Memory B cell (primary cell): ENCODE measurements around the gene DPP10.

Experiments
- ATAC-seq: fragments of 150-1000 bp; cut with Tn5 transposase; 2 replicates; pipeline ENCODE4 v1.10.0; 2021; ENCODE audit warnings: low read depth, mild to moderate bottlenecking, moderate library complexity
- DNase-seq, 2 donors: peaks; one replicate each; pipeline ENCODE4 v3.0.0; 2022; ENCODE audit warnings: low spot score in 2 of 2
- H3K27ac Mint-ChIP-seq: one replicate; pipeline ENCODE4 v1.8.0; 2022; ENCODE audit warnings: mild to moderate bottlenecking, moderate library complexity, mixed read lengths
- H3K27me3 Mint-ChIP-seq: one replicate; pipeline ENCODE4 v1.8.0; 2022; ENCODE audit warnings: mixed read lengths
- H3K36me3 Mint-ChIP-seq: one replicate; pipeline ENCODE4 v1.8.0; 2022; ENCODE audit warnings: mild to moderate bottlenecking, mixed read lengths
- H3K4me1 Mint-ChIP-seq: one replicate; pipeline ENCODE4 v1.8.0; 2022; ENCODE audit warnings: mixed read lengths
- H3K4me3 Mint-ChIP-seq: one replicate; pipeline ENCODE4 v1.8.0; 2022; ENCODE audit warnings: mild to moderate bottlenecking, moderate library complexity, mixed read lengths
- H3K9me3 Mint-ChIP-seq: one replicate; pipeline ENCODE4 v1.8.0; 2022; ENCODE audit warnings: mixed read lengths

DPP10 gene

DNA sequence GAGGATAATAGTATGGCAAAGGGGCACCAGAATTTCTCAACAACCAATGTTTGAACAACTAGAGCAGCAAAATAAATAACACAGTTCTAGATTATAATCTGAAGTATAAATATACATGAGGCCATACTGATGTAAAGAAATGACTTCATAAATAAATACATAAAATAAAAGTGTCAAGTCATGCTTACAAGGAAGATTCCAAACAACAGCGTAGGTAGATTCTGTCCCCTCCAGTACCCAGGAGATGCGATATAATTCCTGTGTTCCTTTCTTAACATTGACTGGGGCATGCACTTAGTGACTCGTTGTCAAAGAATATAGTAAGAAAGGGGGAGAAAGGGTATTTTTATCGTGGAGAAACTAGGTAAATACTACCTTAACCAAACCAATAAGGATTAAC is 355.1 kb downstream of the DPP10 start:
- no peak for DNase-seq
- H3K36me3 Mint-ChIP-seq = no peaks in the 10 kb centered on the region
- peaks cover 2% of the 10 kb centered on the region for H3K9me3 Mint-ChIP-seq
- no peak for ATAC-seq
- no peak overlapping the region for H3K4me3 Mint-ChIP-seq
- H3K27me3 Mint-ChIP-seq = no peaks in the 10 kb centered on the region
- H3K27ac Mint-ChIP-seq = no peak overlapping the region
- no peaks in the 10 kb centered on the region for H3K4me1 Mint-ChIP-seq

DNA sequence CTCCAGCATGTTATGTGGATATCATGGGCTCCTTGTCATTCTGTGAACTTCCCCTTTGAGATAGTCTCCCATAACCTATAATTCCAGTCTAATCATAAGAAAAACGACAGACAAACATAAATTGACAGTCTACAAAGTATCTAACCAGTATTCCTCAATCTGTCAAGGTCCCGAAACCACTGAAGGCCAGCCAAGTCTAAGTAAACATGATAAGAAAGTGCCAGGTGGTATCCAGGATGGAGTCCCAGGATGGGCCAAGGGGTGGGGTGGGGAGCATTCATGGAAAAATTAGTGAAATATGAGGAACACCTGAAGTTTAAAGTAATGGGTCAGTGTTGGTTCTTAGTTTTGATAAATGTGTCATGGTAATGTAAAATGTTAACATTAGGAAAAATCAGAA is 355.5 kb downstream of the DPP10 start:
- Mint-ChIP-seq H3K36me3 (no peaks in the 10 kb centered on the region), H3K27me3 (no peaks in the 10 kb centered on the region), H3K9me3 (peaks cover 2% of the 10 kb centered on the region), H3K27ac (no peak overlapping the region), H3K4me1 (no peaks in the 10 kb centered on the region), H3K4me3 (no peak overlapping the region)
- ATAC-seq = no peak
- DNase-seq = no peak

DNA sequence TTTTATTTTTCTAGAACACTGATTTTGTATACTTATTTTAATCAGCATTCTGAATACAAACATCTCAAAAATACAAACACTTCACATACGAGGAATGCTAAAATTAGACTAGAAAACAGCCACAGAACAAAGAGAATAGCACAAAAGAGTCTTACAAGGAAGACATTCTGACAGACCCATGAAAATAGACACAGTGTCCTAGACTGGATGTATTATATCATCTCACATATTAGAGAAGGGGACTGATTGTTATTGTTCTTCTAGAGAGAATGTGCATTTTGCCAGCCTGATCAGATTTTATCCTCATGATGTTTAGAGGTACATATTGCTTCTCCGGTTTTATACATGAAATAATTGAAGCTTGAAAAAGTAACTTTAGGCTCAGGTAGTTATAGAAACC is 357.9 kb downstream of the DPP10 start:
- H3K9me3 Mint-ChIP-seq = peaks cover 5% of the 10 kb centered on the region
- no peaks in the 10 kb centered on the region for H3K36me3 Mint-ChIP-seq
- ATAC-seq = no peak
- H3K27ac Mint-ChIP-seq = no peak overlapping the region
- DNase-seq = no peak
- no peak overlapping the region for H3K4me3 Mint-ChIP-seq
- no peaks in the 10 kb centered on the region for H3K27me3 Mint-ChIP-seq
- no peaks in the 10 kb centered on the region for H3K4me1 Mint-ChIP-seq

DNA sequence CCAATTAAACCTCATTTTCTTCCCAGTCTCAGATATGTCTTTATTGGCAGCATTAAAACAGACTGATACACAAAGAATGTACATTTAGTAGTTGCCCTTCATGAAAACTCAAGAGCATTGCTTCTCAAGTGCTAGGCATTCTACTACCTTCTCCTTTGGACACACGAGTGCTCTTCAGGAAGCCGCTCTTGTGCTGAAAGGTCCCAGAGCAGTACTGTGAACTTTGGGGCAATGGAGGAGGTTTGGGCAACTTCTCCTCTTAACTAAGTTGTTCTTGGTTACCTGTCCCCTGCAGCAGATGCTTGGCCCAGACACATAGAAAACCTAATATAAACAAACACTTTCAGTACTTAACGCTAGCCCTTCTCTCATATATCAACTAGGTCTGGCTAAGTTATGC is 362.8 kb downstream of the DPP10 start:
- H3K4me3 Mint-ChIP-seq = no peak overlapping the region
- no peaks in the 10 kb centered on the region for H3K36me3 Mint-ChIP-seq
- ATAC-seq (no peak), DNase-seq (no peak)
- H3K4me1 Mint-ChIP-seq = no peaks in the 10 kb centered on the region
- no peaks in the 10 kb centered on the region for H3K27me3 Mint-ChIP-seq
- peaks cover 7% of the 10 kb centered on the region for H3K9me3 Mint-ChIP-seq
- no peak overlapping the region for H3K27ac Mint-ChIP-seq

DNA sequence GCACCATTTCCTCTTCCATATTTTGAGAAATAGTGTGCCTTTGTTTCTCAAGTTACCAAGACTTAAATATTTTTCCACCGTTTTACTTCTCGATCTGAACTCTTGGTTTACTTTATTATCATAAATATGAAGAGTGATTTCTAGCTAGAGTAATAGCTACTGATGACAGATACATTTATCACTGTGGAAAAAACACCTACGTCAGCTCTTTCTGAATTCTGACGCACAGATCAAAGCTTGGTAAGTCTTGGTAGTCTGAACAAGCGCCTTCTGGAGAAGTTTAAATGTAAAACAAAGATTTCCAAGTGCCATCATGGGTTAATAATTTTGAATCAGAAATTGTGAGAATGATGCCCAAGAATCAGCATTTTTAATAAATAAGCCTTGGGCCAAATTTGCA is 367.7 kb downstream of the DPP10 start:
- Mint-ChIP-seq H3K27ac (no peak overlapping the region), H3K9me3 (peaks cover 3% of the 10 kb centered on the region), H3K4me1 (no peaks in the 10 kb centered on the region), H3K27me3 (no peaks in the 10 kb centered on the region), H3K36me3 (no peaks in the 10 kb centered on the region), H3K4me3 (no peak overlapping the region)
- no peak for ATAC-seq
- no peak for DNase-seq

DNA sequence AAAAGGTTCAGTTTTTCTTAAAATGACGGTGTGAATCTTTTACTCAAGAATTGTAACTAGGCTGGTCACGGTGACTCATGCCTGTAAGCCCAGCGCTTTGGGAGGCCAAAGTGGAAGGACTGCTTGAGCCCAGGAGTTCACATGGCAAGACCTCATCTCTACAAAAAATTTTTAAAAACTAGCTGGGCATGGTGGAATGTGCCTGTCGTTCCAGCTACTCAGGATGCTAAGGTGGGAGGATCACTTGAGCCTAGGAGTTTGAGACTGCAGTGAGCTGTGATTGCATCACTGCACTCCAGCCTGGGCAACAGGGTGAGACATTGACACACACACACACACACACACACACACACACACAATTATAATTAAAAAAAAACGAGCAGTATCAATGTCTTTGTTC is 369.8 kb downstream of the DPP10 start:
- Mint-ChIP-seq H3K27me3 (no peaks in the 10 kb centered on the region), H3K4me3 (no peak overlapping the region), H3K4me1 (no peaks in the 10 kb centered on the region), H3K27ac (no peak overlapping the region), H3K9me3 (peaks cover 2% of the 10 kb centered on the region), H3K36me3 (no peaks in the 10 kb centered on the region)
- DNase-seq (no peak), ATAC-seq (no peak)

DNA sequence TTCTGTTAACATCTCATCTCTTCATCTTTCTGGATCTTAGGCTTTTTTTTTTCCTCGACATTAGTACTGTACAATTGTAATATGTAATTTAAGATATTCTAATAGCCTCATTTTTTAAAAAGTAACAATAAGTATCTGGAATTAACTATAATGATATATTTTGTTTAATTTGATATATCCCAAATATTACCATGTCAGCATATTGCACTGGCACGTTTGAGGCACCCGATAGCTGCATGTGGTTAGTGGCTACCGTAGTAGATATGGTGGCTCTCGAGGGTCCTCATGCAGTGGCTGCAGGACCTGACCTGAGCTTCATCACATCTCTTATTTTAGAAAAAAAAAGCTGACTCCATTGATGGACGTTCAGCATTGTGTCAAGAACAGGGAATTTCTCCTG is 371.9 kb downstream of the DPP10 start:
- H3K27me3 Mint-ChIP-seq = no peaks in the 10 kb centered on the region
- H3K27ac Mint-ChIP-seq = no peak overlapping the region
- no peak overlapping the region for H3K4me3 Mint-ChIP-seq
- no peaks in the 10 kb centered on the region for H3K36me3 Mint-ChIP-seq
- peaks cover 2% of the 10 kb centered on the region for H3K9me3 Mint-ChIP-seq
- no peak for ATAC-seq
- no peak for DNase-seq
- H3K4me1 Mint-ChIP-seq = no peaks in the 10 kb centered on the region

DNA sequence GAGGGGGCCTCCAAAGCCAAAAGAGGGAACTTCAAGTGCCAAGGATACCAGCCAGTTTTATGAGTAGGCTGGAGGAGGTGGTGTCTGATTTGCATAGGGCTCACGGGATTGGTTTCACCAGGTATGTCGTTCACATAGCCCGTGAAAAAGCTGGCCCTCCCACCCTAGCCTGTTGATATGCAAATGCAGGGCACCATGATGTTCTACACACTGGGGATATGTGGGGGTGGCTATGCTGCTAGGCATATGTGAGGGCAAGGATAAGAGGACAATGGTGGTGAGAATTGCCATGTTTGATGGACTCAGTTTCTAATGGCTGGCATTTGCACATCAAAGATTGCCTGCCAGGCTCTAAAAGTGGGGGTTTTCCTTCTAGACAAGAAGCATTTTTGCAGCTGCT is 378.6 kb downstream of the DPP10 start:
- H3K4me3 Mint-ChIP-seq = no peak overlapping the region
- no peak overlapping the region for H3K27ac Mint-ChIP-seq
- H3K36me3 Mint-ChIP-seq = no peaks in the 10 kb centered on the region
- no peak for ATAC-seq
- peaks cover 5% of the 10 kb centered on the region for H3K9me3 Mint-ChIP-seq
- no peaks in the 10 kb centered on the region for H3K27me3 Mint-ChIP-seq
- no peaks in the 10 kb centered on the region for H3K4me1 Mint-ChIP-seq
- DNase-seq = no peak

DNA sequence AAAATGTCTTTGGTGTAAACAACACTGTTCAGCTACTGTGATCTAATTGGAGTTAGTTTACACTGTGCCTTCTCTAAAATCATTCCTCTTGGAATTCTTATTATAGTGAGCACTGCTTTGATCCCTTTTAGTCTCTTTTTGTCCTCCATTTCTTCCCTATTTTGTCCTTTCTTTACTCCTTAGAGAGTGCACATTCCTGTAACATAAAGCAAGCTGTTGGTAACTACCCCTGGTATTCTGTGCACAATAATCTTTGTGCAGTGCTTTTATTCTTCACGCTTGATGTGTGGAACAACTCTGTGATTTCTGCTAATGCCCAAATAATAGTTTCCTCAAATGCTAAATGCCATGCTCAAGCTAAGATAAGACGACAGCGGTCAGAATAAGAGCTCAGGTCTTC is 401.5 kb downstream of the DPP10 start:
- no peak for ATAC-seq
- Mint-ChIP-seq H3K4me1 (no peaks in the 10 kb centered on the region), H3K36me3 (no peaks in the 10 kb centered on the region), H3K9me3 (peaks cover 3% of the 10 kb centered on the region), H3K4me3 (no peak overlapping the region), H3K27ac (no peak overlapping the region), H3K27me3 (no peaks in the 10 kb centered on the region)
- no peak for DNase-seq

DNA sequence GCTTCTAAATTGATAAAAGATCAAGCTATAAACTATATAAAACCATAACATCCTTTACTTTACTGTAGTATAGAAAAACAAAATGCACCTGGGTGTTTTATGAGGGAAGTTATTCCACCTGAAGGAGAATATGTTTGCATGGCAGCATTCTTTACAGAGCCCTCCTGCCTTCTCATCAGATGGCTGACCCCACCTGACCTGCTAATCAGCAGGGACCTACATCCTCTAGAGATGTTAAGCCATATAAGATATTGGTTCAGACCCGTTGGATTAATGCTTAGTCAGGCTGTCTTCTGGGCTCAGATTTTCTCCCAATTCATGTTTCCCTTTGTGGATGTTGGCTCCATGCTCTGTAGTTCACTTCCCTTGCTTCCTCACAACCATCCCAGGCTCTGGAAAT is 414.8 kb downstream of the DPP10 start:
- no peak overlapping the region for H3K27ac Mint-ChIP-seq
- H3K27me3 Mint-ChIP-seq = no peaks in the 10 kb centered on the region
- no peak overlapping the region for H3K4me3 Mint-ChIP-seq
- no peaks in the 10 kb centered on the region for H3K9me3 Mint-ChIP-seq
- H3K4me1 Mint-ChIP-seq = no peaks in the 10 kb centered on the region
- no peak for DNase-seq
- no peaks in the 10 kb centered on the region for H3K36me3 Mint-ChIP-seq
- ATAC-seq = no peak

DNA sequence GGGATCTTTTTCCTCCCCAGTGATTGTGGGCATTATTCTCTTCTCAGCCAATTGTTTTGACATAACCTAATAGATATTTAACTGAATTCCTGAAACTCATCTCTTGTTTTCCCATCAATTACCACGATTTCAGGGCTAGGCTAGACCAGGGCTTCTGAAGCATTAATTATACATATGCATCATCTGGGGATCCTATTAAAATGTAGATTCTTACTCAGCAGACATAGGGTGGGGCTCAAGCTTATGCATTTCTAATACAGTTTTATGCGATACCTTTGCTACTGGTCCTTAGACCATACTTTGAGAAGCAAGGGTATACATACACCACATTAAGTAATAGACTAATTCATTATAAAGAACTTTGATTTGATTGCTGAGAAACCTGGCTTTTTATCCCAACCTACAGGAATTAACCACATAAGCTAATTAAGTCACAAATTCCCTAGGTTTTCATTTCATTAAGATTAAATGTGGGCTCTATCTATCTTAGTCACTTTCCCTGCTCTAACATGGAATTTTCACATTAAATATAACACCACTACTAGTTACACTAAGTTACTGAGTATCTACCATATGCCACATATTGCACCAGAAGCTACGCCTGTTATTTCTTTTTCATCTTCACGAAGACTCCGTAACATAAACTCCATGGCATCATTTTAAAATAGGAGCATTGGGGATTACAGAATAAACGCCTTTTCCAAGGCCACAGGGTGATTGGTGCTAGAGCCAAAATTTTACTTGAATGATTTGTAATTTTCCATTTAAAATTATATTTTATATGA is 417.5 kb downstream of the DPP10 start:
- Mint-ChIP-seq H3K27me3 (no peaks in the 10 kb centered on the region), H3K4me1 (no peaks in the 10 kb centered on the region), H3K27ac (no peak overlapping the region), H3K9me3 (no peaks in the 10 kb centered on the region), H3K36me3 (no peaks in the 10 kb centered on the region), H3K4me3 (no peak overlapping the region)
- ATAC-seq (no peak), DNase-seq (no peak)

DNA sequence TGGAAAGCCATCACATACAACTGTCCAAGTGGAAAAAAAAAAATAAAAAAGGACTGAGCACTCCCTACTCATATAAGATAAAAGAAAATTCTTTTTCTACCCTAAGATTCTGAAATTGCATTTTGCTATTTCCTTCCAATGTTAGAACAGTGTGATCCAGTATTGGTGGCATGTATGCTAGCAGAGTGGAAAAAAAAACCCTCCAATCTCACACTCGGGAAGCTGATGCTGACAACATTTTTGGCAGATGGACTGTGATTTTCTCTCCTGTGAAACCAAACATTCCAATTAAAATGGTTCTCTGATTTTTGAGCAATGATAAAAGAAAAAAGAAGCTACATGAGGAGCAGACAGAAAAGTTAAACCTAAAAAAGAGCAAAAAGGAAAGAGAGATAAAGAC is 419.8 kb downstream of the DPP10 start:
- Mint-ChIP-seq H3K4me3 (no peak overlapping the region), H3K4me1 (no peaks in the 10 kb centered on the region), H3K27ac (no peak overlapping the region), H3K9me3 (no peaks in the 10 kb centered on the region), H3K27me3 (no peaks in the 10 kb centered on the region), H3K36me3 (no peaks in the 10 kb centered on the region)
- DNase-seq (no peak), ATAC-seq (no peak)

DNA sequence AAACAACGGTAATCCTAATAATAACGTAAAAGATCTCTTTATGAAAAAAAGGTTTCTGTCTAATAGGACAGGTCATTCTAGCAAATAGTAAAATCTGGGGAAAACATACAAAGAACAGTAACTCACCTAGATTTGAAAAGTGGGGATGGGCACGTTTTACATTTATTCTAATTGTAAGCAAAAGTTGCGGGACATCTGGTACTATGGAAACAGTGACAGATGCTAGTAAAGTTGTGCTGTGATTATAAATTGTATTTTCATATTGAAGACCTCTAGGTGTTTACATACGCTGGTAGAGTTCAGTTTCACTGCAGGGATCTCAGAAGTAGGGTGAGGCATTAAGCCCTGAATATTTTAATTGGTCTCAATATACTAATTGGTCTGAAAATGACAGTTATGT is 422.5 kb downstream of the DPP10 start:
- no peak for DNase-seq
- Mint-ChIP-seq H3K4me3 (no peak overlapping the region), H3K27me3 (no peaks in the 10 kb centered on the region), H3K9me3 (no peaks in the 10 kb centered on the region), H3K36me3 (no peaks in the 10 kb centered on the region), H3K4me1 (no peaks in the 10 kb centered on the region), H3K27ac (no peak overlapping the region)
- no peak for ATAC-seq

DNA sequence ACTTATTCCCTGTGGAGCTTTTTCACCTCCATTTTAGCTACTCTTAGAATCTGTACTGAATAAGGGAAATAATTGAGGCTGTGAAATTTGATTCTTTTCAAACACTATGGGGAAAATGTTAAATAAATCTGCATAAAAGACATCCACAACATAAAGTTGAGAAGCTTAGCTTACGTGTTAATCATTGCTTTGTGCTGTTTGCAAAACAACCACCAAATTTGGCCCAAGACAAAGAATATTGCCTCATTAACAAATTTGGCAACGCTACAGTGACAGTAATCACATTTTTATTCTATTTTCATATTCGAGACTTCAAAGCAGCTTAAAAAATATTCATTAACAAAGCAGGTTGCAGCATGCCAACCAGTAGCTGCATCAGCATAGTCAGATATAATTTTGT is 437.6 kb downstream of the DPP10 start:
- no peak for DNase-seq
- no peaks in the 10 kb centered on the region for H3K27me3 Mint-ChIP-seq
- no peak overlapping the region for H3K4me3 Mint-ChIP-seq
- H3K9me3 Mint-ChIP-seq = peaks cover 5% of the 10 kb centered on the region
- ATAC-seq = no peak
- no peaks in the 10 kb centered on the region for H3K36me3 Mint-ChIP-seq
- no peak overlapping the region for H3K27ac Mint-ChIP-seq
- H3K4me1 Mint-ChIP-seq = no peaks in the 10 kb centered on the region

DNA sequence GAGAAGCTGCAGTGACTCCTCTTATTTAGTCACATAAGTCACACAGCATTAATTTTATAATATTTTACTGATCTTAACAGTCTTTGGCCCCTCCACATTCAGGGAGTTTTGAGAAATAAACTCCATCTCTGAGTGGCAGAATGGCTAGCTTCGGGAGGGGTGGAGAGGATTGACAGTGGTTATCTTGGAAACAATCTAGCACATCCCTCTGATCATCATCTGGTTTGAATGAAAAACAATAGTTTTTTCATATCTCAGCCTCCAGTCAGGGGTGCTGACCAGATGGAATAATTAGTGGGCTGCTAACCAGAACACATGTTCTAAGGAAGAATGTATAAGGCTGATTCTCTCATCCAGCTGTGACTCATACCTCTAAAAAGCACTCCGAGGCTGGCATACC is 477.5 kb downstream of the DPP10 start:
- Mint-ChIP-seq H3K36me3 (no peaks in the 10 kb centered on the region), H3K27ac (no peak overlapping the region), H3K4me1 (no peaks in the 10 kb centered on the region), H3K27me3 (no peaks in the 10 kb centered on the region), H3K4me3 (no peak overlapping the region), H3K9me3 (peaks cover 1% of the 10 kb centered on the region)
- ATAC-seq = no peak
- DNase-seq = no peak
